Stimulated activated memory B cell treated with anti-CD40 and anti-IgM and Interleukin-4, amounts not matched to agents 10 μg/mL and 1 μg/mL and 100 μg/mL, for 72 hours (primary cell): ENCODE measurements around the gene ADGRA1.

ENCODE experiments used
- ATAC-seq: fragments of 150-1000 bp; cut with Tn5 transposase; 2 replicates; pipeline ENCODE4 v1.10.0; 2021
- H3K27ac Mint-ChIP-seq: one replicate; pipeline ENCODE4 v1.8.0; 2022; ENCODE audit warnings: mild to moderate bottlenecking, mixed read lengths
- H3K27me3 Mint-ChIP-seq: one replicate; pipeline ENCODE4 v1.8.0; 2022; ENCODE audit warnings: mixed read lengths
- H3K36me3 Mint-ChIP-seq: one replicate; pipeline ENCODE4 v1.8.0; 2022; ENCODE audit warnings: mixed read lengths
- H3K4me1 Mint-ChIP-seq: one replicate; pipeline ENCODE4 v1.8.0; 2022; ENCODE audit warnings: mixed read lengths
- H3K4me3 Mint-ChIP-seq: one replicate; pipeline ENCODE4 v1.8.0; 2022; ENCODE audit warnings: mild to moderate bottlenecking, moderate library complexity, mixed read lengths
- H3K9me3 Mint-ChIP-seq: one replicate; pipeline ENCODE4 v1.8.0; 2022; ENCODE audit warnings: mixed read lengths

The ADGRA1 gene

GRCh38 chr10:133094286-133094685, 6.6 kb downstream of the ADGRA1 start:
- Mint-ChIP-seq H3K36me3 (no peaks in the 10 kb centered on the region), H3K27me3 (peaks cover 34% of the 10 kb centered on the region), H3K4me3 (no peak overlapping the region), H3K9me3 (peaks cover 4% of the 10 kb centered on the region), H3K27ac (no peak overlapping the region), H3K4me1 (no peaks in the 10 kb centered on the region)
- ATAC-seq = no peak

DNA sequence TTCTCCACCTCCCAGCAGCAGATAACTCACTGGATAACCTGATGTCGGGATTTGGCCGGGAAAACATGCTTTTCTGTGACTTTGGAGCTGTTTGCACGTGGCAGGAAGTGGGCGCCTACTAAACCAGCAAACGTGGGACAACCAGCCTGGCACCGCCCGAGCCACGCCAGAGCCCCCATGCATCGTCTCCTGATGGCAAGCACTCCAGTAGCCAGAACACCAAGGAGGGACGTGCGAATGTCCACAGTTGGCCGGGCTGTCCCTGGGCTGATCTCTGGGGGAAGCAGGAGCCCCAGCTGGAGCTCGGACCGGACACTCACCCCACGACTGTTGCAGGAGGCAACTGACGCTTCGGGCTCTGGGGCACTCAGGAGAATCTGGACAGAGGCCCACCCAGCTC, 7.1 kb downstream of the ADGRA1 start:
- no peak overlapping the region for H3K4me3 Mint-ChIP-seq
- no peaks in the 10 kb centered on the region for H3K36me3 Mint-ChIP-seq
- no peak for ATAC-seq
- H3K4me1 Mint-ChIP-seq = no peaks in the 10 kb centered on the region
- peaks cover 34% of the 10 kb centered on the region for H3K27me3 Mint-ChIP-seq
- H3K9me3 Mint-ChIP-seq = peaks cover 4% of the 10 kb centered on the region
- no peak overlapping the region for H3K27ac Mint-ChIP-seq

DNA sequence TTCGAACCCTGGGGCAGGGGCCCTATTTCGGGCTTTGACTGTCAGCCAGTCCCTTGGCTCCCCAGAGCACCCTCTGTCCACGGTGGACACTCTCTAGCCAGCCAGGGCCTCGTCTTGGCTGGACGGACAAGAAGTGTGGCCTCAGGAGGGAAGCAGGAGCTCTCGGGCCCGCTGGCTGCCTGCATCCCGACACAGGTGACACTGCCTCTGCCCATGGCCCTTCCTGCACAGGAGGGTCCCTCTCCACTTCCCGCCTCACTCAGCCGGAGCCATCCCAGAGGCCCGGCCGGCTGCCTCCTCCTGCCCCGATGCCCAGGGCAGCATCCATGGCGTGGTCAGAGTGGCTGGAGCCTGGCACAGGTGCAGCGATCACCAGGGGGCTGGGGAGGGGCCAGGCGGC, 7.9 kb downstream of the ADGRA1 start:
- Mint-ChIP-seq H3K27me3 (peaks cover 41% of the 10 kb centered on the region), H3K36me3 (no peaks in the 10 kb centered on the region), H3K9me3 (peaks cover 4% of the 10 kb centered on the region), H3K4me1 (no peaks in the 10 kb centered on the region), H3K4me3 (no peak overlapping the region), H3K27ac (no peak overlapping the region)
- ATAC-seq = no peak

DNA sequence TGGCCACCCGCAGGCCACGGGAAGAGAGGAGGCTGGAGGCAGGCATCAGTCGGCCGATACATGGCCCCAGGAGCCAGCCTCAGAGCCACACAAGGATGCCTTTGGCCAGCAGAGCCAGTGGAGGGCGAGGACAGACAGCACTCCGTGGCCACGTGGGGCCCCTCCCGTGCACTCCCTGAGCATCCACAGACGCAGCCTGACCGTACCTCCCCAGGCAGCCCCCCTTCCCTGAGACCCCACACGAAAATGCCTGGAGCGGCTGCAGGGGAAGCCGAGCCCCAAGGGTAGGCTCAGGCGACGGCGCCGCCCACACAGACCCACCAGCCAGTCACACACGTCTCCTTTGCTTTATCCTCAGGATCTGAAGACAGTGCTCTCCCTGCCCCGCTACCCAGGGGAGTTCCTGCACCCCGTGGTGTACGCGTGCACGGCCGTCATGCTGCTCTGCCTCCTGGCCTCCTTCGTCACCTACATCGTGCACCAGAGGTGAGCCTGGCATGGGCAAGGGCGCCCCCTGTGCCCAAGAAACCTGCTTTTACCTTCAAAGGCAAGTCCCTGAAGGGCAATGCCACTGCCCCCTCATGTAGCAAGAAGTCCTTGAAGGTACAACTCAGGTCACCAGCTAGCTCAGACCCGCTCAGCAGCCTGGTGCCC, 9.0 kb downstream of the ADGRA1 start:
- H3K4me1 Mint-ChIP-seq = peaks cover 12% of the 10 kb centered on the region
- ATAC-seq = no peak
- H3K36me3 Mint-ChIP-seq = no peaks in the 10 kb centered on the region
- H3K27ac Mint-ChIP-seq = no peak overlapping the region
- H3K27me3 Mint-ChIP-seq = peaks cover 46% of the 10 kb centered on the region
- H3K4me3 Mint-ChIP-seq = no peak overlapping the region
- peaks cover 4% of the 10 kb centered on the region for H3K9me3 Mint-ChIP-seq

- ATAC-seq = no peak
- peaks cover 13% of the 10 kb centered on the region for H3K4me1 Mint-ChIP-seq
- H3K4me3 Mint-ChIP-seq = no peak overlapping the region
- H3K27me3 Mint-ChIP-seq = peaks cover 50% of the 10 kb centered on the region
- H3K9me3 Mint-ChIP-seq = peaks cover 2% of the 10 kb centered on the region
- H3K36me3 Mint-ChIP-seq = no peaks in the 10 kb centered on the region
- H3K27ac Mint-ChIP-seq = no peak overlapping the region
These were observed 9.7 kb downstream of the ADGRA1 start for GRCh38 chr10:133097418-133097817.

- Mint-ChIP-seq H3K4me3 (no peak overlapping the region), H3K4me1 (peaks cover 13% of the 10 kb centered on the region), H3K36me3 (no peaks in the 10 kb centered on the region), H3K9me3 (no peaks in the 10 kb centered on the region), H3K27me3 (peaks cover 50% of the 10 kb centered on the region), H3K27ac (no peak overlapping the region)
- ATAC-seq = no peak
These were observed 10.2 kb downstream of the ADGRA1 start for GRCh38 chr10:133097961-133098360.

GRCh38 chr10:133098426-133099124, 10.9 kb downstream of the ADGRA1 start:
- H3K9me3 Mint-ChIP-seq = no peaks in the 10 kb centered on the region

GRCh38 chr10:133099571-133099970, 11.8 kb downstream of the ADGRA1 start:
- Mint-ChIP-seq H3K4me3 (no peak overlapping the region), H3K36me3 (no peaks in the 10 kb centered on the region), H3K4me1 (peaks cover 13% of the 10 kb centered on the region), H3K27ac (no peak overlapping the region), H3K27me3 (peaks cover 53% of the 10 kb centered on the region), H3K9me3 (no peaks in the 10 kb centered on the region)
- no peak for ATAC-seq

More at GRCh38 chr10:133098426-133099124, 10.9 kb downstream of the ADGRA1 start:
- peaks cover 50% of the 10 kb centered on the region for H3K27me3 Mint-ChIP-seq
- no peak overlapping the region for H3K27ac Mint-ChIP-seq
- no peak for ATAC-seq
- H3K4me3 Mint-ChIP-seq = no peak overlapping the region
- peaks cover 13% of the 10 kb centered on the region for H3K4me1 Mint-ChIP-seq
- no peaks in the 10 kb centered on the region for H3K36me3 Mint-ChIP-seq

DNA sequence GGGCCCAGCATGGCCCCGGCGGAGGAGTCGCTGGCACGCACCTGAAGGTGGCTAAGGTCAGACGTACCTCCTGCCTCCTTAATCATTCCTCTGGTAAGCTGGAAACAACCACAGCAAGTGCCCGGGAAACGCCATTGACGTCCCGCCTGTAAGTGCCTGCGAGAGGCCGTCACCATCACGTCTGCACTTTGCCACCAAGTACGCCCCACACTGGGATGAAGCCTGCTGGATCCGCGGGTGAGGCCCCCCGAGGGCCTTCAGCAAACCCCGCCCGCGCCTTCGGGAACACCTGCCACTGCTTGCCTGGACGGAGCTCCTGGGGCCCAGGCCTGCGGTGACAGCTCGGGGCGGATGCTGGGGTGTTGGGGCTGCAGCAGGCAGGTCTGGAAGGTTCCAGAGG, 12.5 kb downstream of the ADGRA1 start:
- Mint-ChIP-seq H3K27me3 (peaks cover 59% of the 10 kb centered on the region), H3K4me3 (no peak overlapping the region), H3K36me3 (no peaks in the 10 kb centered on the region), H3K27ac (no peak overlapping the region), H3K9me3 (no peaks in the 10 kb centered on the region), H3K4me1 (peaks cover 13% of the 10 kb centered on the region)
- no peak for ATAC-seq

DNA sequence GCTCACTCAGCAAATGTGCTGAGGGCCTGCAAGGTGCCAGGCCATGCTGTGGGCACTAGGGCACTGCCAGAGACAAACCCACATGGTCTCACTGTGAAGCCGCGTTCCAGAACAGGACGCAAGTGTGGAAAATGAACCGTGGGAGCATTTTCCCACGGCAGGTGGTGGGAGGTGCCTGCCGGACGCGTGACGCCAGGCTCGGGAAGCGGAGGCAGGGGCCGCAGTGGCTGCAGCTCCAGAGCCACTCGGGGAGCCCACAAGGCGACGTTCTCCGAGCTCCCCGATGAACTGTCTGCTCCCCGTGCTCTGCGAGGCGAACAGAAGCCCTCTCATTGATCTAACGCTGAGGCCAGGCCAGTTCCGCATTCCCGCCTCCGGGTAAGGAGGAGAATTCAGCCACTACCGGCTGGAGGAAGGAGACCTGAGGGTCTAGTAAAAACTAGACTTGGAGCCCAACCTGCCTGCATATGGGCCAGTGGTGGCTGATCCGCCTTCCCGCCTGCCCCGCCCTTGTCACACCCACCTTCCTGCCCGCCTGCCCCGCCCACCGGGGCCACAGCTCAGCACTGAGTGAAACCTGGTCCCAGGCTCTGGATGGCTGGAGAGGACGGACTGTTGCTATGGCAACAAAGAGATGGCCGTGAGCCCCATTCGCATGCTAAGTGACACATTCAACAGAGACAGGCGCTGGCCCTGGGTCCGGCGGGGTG, 13.1 kb downstream of the ADGRA1 start:
- Mint-ChIP-seq H3K27ac (no peak overlapping the region), H3K4me3 (no peak overlapping the region), H3K4me1 (peaks cover 13% of the 10 kb centered on the region), H3K27me3 (peaks cover 62% of the 10 kb centered on the region), H3K9me3 (no peaks in the 10 kb centered on the region), H3K36me3 (no peaks in the 10 kb centered on the region)
- peak; percentile 10 for ATAC-seq

GRCh38 chr10:133101416-133101810, 13.7 kb downstream of the ADGRA1 start:
- Mint-ChIP-seq H3K36me3 (no peaks in the 10 kb centered on the region), H3K27me3 (peaks cover 57% of the 10 kb centered on the region), H3K4me1 (peaks cover 13% of the 10 kb centered on the region), H3K9me3 (no peaks in the 10 kb centered on the region), H3K4me3 (no peak overlapping the region), H3K27ac (no peak overlapping the region)
- ATAC-seq = no peak

DNA sequence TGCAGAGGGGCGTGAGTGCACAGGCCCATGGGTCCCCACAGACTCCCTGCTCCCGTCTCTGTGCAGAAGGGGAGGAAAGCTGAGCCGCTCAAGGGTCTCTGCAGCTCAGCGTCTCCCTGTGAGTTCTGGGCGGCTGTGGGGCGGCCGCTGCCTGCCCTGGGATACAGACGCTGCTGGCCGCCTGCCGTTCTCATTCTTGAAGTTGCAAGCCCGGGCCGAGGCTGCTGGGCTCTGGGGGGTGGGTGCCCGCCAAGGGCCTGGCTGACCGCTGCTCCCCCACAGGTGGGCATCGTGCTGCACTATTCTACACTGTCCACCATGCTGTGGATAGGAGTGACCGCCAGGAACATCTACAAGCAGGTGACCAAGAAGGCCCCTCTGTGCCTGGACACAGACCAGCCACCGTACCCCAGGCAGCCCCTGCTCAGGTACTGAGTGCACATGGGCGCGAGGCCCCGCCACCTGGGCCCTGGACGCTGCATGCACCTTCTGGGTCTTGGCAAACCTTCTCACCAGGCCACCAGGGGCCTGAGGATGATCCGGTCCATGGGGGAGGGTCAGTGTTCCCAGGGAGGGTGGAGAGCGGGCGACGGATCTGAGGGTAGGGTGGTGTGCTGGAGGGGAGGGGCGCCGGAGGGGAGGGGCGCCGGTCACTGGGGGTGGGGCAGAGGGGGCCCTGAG, 14.8 kb downstream of the ADGRA1 start:
- H3K27me3 Mint-ChIP-seq = peaks cover 46% of the 10 kb centered on the region
- H3K36me3 Mint-ChIP-seq = no peaks in the 10 kb centered on the region
- H3K4me3 Mint-ChIP-seq = no peak overlapping the region
- no peak for ATAC-seq
- H3K4me1 Mint-ChIP-seq = peaks cover 13% of the 10 kb centered on the region
- no peak overlapping the region for H3K27ac Mint-ChIP-seq
- H3K9me3 Mint-ChIP-seq = peaks cover 7% of the 10 kb centered on the region

- Mint-ChIP-seq H3K27me3 (peaks cover 42% of the 10 kb centered on the region), H3K36me3 (no peaks in the 10 kb centered on the region), H3K4me1 (peaks cover 13% of the 10 kb centered on the region), H3K27ac (no peak overlapping the region), H3K4me3 (no peak overlapping the region), H3K9me3 (peaks cover 13% of the 10 kb centered on the region)
- ATAC-seq = no peak
These were observed 15.7 kb downstream of the ADGRA1 start for GRCh38 chr10:133103311-133103910.

- Mint-ChIP-seq H3K27ac (no peak overlapping the region), H3K4me1 (peaks cover 13% of the 10 kb centered on the region), H3K4me3 (no peak overlapping the region), H3K36me3 (peaks cover 3% of the 10 kb centered on the region), H3K9me3 (peaks cover 22% of the 10 kb centered on the region), H3K27me3 (peaks cover 42% of the 10 kb centered on the region)
- no peak for ATAC-seq
These were observed 16.6 kb downstream of the ADGRA1 start for GRCh38 chr10:133104068-133104962.
